Measurements from ENCODE around the gene ARHGEF19.
"Not testable (repeated sequence)": the region's sequence is repeated elsewhere in the genome, so short reads cannot be mapped to it uniquely, and the experiment has no call there.

Gene ARHGEF19

GRCh38 chr1:16204216-16204615 is 8.2 kb downstream of the ARHGEF19 start:
- no peak for DNase-seq

- DNase-seq: no peak
Measured at GRCh38 chr1:16203550-16203949, 8.9 kb downstream of the ARHGEF19 start.

- no peak for DNase-seq
Measured at GRCh38 chr1:16202281-16203210, 9.9 kb downstream of the ARHGEF19 start.

- DNase-seq: no peak
Measured at GRCh38 chr1:16199700-16200099, 12.8 kb downstream of the ARHGEF19 start.

GRCh38 chr1:16199157-16199501 is 13.3 kb downstream of the ARHGEF19 start:
- DNase-seq: no peak

GRCh38 chr1:16198444-16199156 is 13.9 kb downstream of the ARHGEF19 start:
- DNase-seq: no peak

GRCh38 chr1:16196874-16197273 is 15.6 kb downstream of the ARHGEF19 start:
- no peak for DNase-seq

GRCh38 chr1:16196139-16196538 is 16.3 kb downstream of the ARHGEF19 start:
- DNase-seq: not testable (repeated sequence)

- DNase-seq: no peak
Measured at GRCh38 chr1:16195518-16195905, 16.9 kb downstream of the ARHGEF19 start.

GRCh38 chr1:16191916-16192546 is 20.4 kb downstream of the ARHGEF19 start:
- DNase-seq: no peak

- DNase-seq: no peak
Measured at GRCh38 chr1:16191309-16191708, 21.1 kb downstream of the ARHGEF19 start.

- DNase-seq: no peak
Measured at GRCh38 chr1:16189921-16190621, 22.4 kb downstream of the ARHGEF19 start.

GRCh38 chr1:16189003-16189402 is 23.4 kb downstream of the ARHGEF19 start:
- no peak for DNase-seq

- DNase-seq: peak; percentile 68
Measured at GRCh38 chr1:16187748-16188401, 24.6 kb downstream of the ARHGEF19 start.

GRCh38 chr1:16186655-16187235 is 25.7 kb downstream of the ARHGEF19 start:
- DNase-seq: no peak

- no peak for DNase-seq
Measured at GRCh38 chr1:16184557-16185303, 27.7 kb downstream of the ARHGEF19 start.

GRCh38 chr1:16183765-16184556 is 28.5 kb downstream of the ARHGEF19 start:
- DNase-seq: no peak

GRCh38 chr1:16183179-16183578 is 29.3 kb downstream of the ARHGEF19 start:
- peak; percentile 66 for DNase-seq

GRCh38 chr1:16181887-16182719 is 30.3 kb downstream of the ARHGEF19 start:
- DNase-seq: peak; percentile 89
